ENCODE measurements around the gene PIP4P1. TPM values are rescaled to one million over a fixed set of nuclear protein-coding genes. Genes with fewer than 3 reads are reported as not detected.

Gene PIP4P1
- total and polyA plus RNA-seq, 9 of the 15 experiments (the other 6 are each of a cell fraction or from before 2014, with no cell fraction given) = 5.3 to 20.9 (median 10.7) TPM

DNA sequence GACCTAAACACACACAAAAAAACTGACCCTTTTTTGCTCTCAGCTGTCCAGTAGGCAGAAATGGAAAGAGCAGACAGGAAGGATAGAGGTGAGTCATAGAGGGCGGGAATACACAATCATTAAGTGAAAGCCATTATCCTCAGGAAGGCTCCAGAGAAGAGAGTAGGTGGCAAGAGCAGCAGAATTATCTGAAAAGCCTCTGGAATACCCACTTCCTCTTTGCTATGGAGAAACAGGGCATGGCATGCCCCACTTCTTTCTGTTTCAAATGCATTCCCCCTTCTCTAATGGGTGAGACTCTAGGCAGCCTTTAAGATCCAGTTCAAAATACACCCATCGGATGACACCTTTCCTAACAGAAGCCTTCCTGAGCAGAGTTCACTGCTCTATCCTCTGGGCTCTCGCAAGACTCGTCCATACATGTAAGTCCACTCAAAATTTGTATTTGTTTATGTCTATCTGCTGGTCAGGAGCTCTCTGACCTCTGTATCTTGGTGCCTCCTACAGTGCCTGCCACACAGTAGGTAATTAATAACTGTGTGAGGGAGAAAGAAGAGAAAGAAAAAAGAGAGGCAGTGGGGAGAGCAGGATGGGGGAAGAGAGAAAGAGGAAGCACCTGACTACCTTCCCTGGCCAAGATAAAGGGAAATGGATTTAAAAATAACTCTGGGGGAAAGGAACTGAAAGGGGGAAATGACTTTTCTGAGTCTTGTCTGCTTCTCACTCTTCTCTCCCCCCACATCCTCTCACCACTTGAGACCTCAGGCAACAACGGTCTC is 33.8 kb downstream of the PIP4P1 start (continued):
- TF ChIP-seq DDX20 (tag; IDR thresholded peaks at IDR 0.05; ENCODE audit: low read depth) (no peak), CHD2 (IDR thresholded peaks at IDR 0.05; ENCODE audit: low read depth, low read length) (no peak), ZNF778 (CRISPR knock-in tag; IDR thresholded peaks at IDR 0.05) (no peak), FOXP1 (CRISPR knock-in tag; IDR thresholded peaks at IDR 0.05) (no peak), PYGO2 (tag; IDR thresholded peaks at IDR 0.05) (no peak), TARDBP (IDR thresholded peaks at IDR 0.05) (no peak), SMARCA5 (IDR thresholded peaks at IDR 0.05) (peak; percentile 48; the same call in 1 of the 2 replicates), FOXJ2 (tag; IDR thresholded peaks at IDR 0.05) (no peak), ZNF696 (CRISPR knock-in tag; conservative IDR thresholded peaks at IDR 0.05) (no peak), CBFA2T2 (conservative IDR thresholded peaks at IDR 0.05) (no peak), GATAD2A (IDR thresholded peaks at IDR 0.05) (no peak), ERF (CRISPR knock-in tag; IDR thresholded peaks at IDR 0.05) (no peak), ZKSCAN1 (IDR thresholded peaks at IDR 0.05; ENCODE audit: low read depth, low read length) (peak; percentile 43; the same call in 1 of the 2 replicates), NFATC3 (IDR thresholded peaks at IDR 0.05) (no peak), CBX1 (IDR thresholded peaks at IDR 0.05; ENCODE audit: low read depth) (no peak), COPS2 (conservative IDR thresholded peaks at IDR 0.05) (no peak), FOXJ3 (CRISPR knock-in tag; IDR thresholded peaks at IDR 0.05) (no peak), MIER1 (IDR thresholded peaks at IDR 0.05; ENCODE audit: low read depth) (no peak), ZBTB8A (IDR thresholded peaks at IDR 0.05; ENCODE audit: partially characterized antibody) (no peak)
- TF ChIP-seq, protein P1, sequence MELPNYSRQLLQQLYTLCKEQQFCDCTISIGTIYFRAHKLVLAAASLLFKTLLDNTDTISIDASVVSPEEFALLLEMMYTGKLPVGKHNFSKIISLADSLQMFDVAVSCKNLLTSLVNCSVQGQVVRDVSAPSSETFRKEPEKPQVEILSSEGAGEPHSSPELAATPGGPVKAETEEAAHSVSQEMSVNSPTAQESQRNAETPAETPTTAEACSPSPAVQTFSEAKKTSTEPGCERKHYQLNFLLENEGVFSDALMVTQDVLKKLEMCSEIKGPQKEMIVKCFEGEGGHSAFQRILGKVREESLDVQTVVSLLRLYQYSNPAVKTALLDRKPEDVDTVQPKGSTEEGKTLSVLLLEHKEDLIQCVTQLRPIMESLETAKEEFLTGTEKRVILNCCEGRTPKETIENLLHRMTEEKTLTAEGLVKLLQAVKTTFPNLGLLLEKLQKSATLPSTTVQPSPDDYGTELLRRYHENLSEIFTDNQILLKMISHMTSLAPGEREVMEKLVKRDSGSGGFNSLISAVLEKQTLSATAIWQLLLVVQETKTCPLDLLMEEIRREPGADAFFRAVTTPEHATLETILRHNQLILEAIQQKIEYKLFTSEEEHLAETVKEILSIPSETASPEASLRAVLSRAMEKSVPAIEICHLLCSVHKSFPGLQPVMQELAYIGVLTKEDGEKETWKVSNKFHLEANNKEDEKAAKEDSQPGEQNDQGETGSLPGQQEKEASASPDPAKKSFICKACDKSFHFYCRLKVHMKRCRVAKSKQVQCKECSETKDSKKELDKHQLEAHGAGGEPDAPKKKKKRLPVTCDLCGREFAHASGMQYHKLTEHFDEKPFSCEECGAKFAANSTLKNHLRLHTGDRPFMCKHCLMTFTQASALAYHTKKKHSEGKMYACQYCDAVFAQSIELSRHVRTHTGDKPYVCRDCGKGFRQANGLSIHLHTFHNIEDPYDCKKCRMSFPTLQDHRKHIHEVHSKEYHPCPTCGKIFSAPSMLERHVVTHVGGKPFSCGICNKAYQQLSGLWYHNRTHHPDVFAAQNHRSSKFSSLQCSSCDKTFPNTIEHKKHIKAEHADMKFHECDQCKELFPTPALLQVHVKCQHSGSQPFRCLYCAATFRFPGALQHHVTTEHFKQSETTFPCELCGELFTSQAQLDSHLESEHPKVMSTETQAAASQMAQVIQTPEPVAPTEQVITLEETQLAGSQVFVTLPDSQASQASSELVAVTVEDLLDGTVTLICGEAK (IDR thresholded peaks at IDR 0.05) = no peak
- TF ChIP-seq, protein P1 (CRISPR knock-in tag; IDR thresholded peaks at IDR 0.05) = no peak
- TF ChIP-seq, protein P2, sequence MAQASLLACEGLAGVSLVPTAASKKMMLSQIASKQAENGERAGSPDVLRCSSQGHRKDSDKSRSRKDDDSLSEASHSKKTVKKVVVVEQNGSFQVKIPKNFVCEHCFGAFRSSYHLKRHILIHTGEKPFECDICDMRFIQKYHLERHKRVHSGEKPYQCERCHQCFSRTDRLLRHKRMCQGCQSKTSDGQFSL (CRISPR knock-in tag; IDR thresholded peaks at IDR 0.05) = no peak
- TF ChIP-seq, protein P2 (tag; IDR thresholded peaks at IDR 0.05) = no peak
